Neural progenitor cell (in vitro differentiated cells): ENCODE data around the gene IQSEC3.

Experiments
- EZH2 ChIP-seq: fragments of 200-600 bp; sonication (generic); IDR thresholded peaks from 2 replicates; pipeline ENCODE4 v1.6.1; 2017; ENCODE audit warnings: antibody characterized with exemption, mild to moderate bottlenecking, moderate library complexity
- EZH2phosphoT487 ChIP-seq: fragments of 200-600 bp; sonication (generic); IDR thresholded peaks from 2 replicates; pipeline ENCODE4 v1.6.1; 2017; ENCODE audit warnings: antibody characterized with exemption
- TF ChIP-seq, protein P1 (sequence below): fragments of 200-600 bp; sonication (generic); IDR thresholded peaks from 2 replicates; pipeline ENCODE4 v1.5.1; 2017; ENCODE audit warnings: antibody characterized with exemption, mild to moderate bottlenecking

DNA sequence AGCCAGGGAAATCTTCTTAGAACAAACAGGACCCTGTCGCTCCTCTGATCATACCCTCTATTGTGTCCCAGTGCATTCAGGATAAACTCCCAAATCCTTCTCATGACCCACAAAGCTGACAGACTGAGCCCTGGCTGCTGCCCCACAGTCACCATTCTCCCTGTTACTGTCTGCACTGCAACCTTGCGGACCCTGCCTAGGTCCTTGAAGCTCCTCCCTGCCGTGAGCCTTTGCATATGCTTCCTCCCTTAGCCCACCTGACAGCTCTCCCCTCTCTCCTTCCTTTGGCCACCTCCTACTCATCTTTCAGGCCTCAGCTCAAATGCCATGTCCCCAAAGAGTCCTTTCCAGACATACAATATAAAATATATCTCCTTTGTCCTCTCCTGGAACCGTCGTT is 85.0 kb downstream of the IQSEC3 start:
- TF ChIP-seq, protein P1, sequence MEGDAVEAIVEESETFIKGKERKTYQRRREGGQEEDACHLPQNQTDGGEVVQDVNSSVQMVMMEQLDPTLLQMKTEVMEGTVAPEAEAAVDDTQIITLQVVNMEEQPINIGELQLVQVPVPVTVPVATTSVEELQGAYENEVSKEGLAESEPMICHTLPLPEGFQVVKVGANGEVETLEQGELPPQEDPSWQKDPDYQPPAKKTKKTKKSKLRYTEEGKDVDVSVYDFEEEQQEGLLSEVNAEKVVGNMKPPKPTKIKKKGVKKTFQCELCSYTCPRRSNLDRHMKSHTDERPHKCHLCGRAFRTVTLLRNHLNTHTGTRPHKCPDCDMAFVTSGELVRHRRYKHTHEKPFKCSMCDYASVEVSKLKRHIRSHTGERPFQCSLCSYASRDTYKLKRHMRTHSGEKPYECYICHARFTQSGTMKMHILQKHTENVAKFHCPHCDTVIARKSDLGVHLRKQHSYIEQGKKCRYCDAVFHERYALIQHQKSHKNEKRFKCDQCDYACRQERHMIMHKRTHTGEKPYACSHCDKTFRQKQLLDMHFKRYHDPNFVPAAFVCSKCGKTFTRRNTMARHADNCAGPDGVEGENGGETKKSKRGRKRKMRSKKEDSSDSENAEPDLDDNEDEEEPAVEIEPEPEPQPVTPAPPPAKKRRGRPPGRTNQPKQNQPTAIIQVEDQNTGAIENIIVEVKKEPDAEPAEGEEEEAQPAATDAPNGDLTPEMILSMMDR, result no peak
- no peak for TF ChIP-seq EZH2
- no peak for TF ChIP-seq EZH2phosphoT487
